Ascending aorta (tissue), 2 donors: Measurements from ENCODE around the gene CFAP157. TPM values are rescaled to one million over a fixed set of nuclear protein-coding genes. Genes with fewer than 3 reads are reported as not detected.

Source experiments
- DNase-seq, 2 donors: peaks; one replicate each; pipeline ENCODE4 v3.0.0-alpha.2; 2019; ENCODE audit warnings: low spot score in 2 of 2
- H3K27ac ChIP-seq, 2 donors: fragments of 200-600 bp; sonication (generic); one replicate each; pipeline ENCODE4 v1.5.1; 2016 to 2017; ENCODE audit warnings: mild to moderate bottlenecking in 1 of 2
- H3K27me3 ChIP-seq: fragments of 200-600 bp; sonication (generic); one replicate; pipeline ENCODE4 v1.5.1; 2017
- H3K36me3 ChIP-seq, 2 donors: fragments of 200-600 bp; sonication (generic); one replicate each; pipeline ENCODE4 v1.5.1; 2016
- H3K4me1 ChIP-seq, 2 donors: fragments of 200-600 bp; sonication (generic); one replicate each; pipeline ENCODE4 v1.5.1; 2016 to 2017; ENCODE audit warnings: mild to moderate bottlenecking in 1 of 2
- H3K4me3 ChIP-seq, 2 donors: fragments of 200-600 bp; sonication (generic); one replicate each; pipeline ENCODE4 v1.5.1; 2016 to 2017; ENCODE audit warnings: mild to moderate bottlenecking in 1 of 2
- H3K9me3 ChIP-seq, 2 donors: fragments of 200-600 bp; sonication (generic); one replicate each; pipeline ENCODE4 v1.5.1; 2016
- intact Hi-C: fragments of 100-400 bp; cut with DNase I; formaldehyde crosslinking; loops from one replicate; pipeline ENCODE4 v1.15.1; 2023
- total RNA-seq: library from RNA; depleted of rRNA; stranded (reverse); fragments of >200 nt; gene quantifications from one replicate; pipeline ENCODE4 v1.1.0, GENCODE V29; 2016
- TF ChIP-seq, protein P1 (sequence below), 3 experiments: fragments of 200-600 bp in 2 of 3; fragments of 450-650 bp in 1 of 3; sonication (generic) in 2 of 3; IDR thresholded peaks; one replicate each; pipeline ENCODE4 v1.5.1; 2016 to 2019; ENCODE audit warnings: antibody characterized with exemption in 3 of 3, mild to moderate bottlenecking in 1 of 3, moderate library complexity in 1 of 3

Gene CFAP157
- total RNA-seq, 1 donor from 2014 or later: not detected

DNA sequence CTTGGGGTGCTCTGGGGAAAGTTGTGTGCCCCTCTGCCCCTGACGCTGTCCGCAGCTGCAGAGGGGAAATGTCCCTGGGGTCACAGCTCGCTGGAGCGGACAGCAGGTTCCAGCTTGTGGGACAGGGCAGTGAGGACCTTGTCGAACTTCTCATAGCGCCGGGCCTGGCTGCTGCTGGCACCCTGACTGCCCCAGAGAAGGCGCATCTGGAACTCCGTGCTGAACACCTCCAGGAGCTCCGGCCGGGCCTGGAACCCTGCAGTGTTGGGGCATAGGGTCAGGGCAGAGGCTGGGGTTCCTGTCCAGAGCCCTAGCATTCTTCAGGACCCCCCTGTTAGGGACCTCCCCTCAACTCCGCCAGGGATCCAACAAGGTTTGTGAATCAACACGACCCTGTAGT lies 31.9 kb downstream of the CFAP157 start:
- no peaks in the 10 kb centered on the region for H3K36me3 ChIP-seq
- H3K4me1 ChIP-seq: peaks cover 6 to 7% of the 10 kb centered on the region in 2 donors
- no peaks in the 10 kb centered on the region for H3K9me3 ChIP-seq
- TF ChIP-seq, protein P1, sequence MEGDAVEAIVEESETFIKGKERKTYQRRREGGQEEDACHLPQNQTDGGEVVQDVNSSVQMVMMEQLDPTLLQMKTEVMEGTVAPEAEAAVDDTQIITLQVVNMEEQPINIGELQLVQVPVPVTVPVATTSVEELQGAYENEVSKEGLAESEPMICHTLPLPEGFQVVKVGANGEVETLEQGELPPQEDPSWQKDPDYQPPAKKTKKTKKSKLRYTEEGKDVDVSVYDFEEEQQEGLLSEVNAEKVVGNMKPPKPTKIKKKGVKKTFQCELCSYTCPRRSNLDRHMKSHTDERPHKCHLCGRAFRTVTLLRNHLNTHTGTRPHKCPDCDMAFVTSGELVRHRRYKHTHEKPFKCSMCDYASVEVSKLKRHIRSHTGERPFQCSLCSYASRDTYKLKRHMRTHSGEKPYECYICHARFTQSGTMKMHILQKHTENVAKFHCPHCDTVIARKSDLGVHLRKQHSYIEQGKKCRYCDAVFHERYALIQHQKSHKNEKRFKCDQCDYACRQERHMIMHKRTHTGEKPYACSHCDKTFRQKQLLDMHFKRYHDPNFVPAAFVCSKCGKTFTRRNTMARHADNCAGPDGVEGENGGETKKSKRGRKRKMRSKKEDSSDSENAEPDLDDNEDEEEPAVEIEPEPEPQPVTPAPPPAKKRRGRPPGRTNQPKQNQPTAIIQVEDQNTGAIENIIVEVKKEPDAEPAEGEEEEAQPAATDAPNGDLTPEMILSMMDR (IDR thresholded peaks at IDR 0.05): no peak
- no peak overlapping the region for H3K27ac ChIP-seq
- no peaks in the 10 kb centered on the region for H3K27me3 ChIP-seq
- DNase-seq: no peak
- intact Hi-C loops: loop anchor here (5.0 kb wide), 1 partner anchor 126 kb away; the partner anchor contains the start of gene STXBP1
- no peak overlapping the region for H3K4me3 ChIP-seq

DNA sequence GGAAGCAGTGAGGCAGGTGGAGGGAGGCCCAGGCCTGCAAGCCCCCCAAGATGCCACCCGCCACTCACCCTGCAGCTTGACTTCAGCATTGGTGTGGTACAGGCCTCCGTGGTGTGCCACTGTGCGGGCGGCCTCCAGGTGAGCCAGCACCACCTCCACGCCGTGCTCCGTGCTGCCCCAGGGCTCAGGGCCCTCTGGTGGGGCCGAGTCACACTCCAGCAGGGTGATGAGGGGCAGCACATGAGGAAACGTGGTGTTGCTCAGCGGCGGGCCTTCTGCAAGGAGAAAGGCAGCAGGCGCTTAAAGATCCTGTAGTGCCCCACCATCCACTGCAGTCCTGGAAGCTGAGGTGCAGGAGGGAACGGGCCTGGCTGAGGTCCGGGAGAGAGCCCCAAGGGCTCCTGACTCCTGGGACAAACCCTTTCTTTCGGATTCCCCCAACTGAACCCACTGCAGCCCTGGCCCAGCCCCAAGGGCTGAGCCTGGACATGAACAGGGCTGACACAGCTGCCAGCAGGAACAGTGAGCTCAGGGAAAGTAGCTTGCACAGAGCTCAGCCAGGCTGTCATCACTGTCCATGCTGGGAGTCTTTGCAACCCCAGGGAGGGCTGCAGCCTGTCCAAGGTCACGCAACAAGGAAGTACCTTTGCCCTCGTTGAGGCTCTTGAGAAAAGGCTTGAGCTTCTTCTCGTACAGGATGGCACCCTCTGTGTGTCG lies 33.0 kb downstream of the CFAP157 start:
- TF ChIP-seq, protein P1 (IDR thresholded peaks at IDR 0.05): no peak
- no peak for DNase-seq
- Histone ChIP-seq H3K27ac (peak overlapping the region in 1 of 2 donors; percentile 8), H3K4me3 (no peak overlapping the region), H3K27me3 (no peaks in the 10 kb centered on the region), H3K36me3 (no peaks in the 10 kb centered on the region), H3K9me3 (no peaks in the 10 kb centered on the region), H3K4me1 (no peaks in the 10 kb centered on the region)
- intact Hi-C loops: loop anchor here (5.0 kb wide), 1 partner anchor 127 kb away; the partner anchor contains the start of gene STXBP1

DNA sequence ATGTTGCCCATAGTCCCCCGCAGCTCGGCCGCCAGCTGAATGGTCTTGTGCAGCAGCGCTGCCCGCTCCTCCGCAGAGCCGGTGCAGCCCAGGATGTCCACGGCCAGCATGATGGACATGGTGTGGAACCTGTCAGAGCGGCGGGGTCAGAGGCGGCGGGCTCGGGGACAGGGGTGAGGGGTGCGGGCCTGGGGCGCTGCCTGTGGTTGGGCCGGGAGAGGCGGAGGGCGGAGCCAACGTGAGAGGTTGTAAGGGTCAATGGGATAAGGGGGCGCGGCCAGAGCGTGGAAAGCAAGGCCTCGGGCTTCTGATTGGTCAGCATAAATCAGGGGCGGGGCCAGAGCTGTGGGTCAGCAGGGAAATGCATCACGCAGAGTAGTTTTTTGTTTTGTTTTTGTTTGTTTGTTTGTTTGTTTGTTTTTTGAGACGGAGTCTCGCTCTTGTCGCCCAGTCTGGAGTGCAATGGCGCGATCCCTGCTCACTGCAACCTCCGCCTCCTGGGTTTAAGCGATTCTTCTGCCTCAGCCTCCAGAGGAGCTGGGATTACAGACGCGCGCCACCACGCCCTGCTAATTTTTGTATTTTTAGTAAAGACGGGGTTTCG lies 35.1 kb downstream of the CFAP157 start:
- intact Hi-C loops: no loop called here
- Histone ChIP-seq H3K4me1 (no peaks in the 10 kb centered on the region), H3K27ac (no peak overlapping the region), H3K27me3 (no peaks in the 10 kb centered on the region), H3K36me3 (no peaks in the 10 kb centered on the region), H3K9me3 (no peaks in the 10 kb centered on the region), H3K4me3 (no peak overlapping the region)
- no peak for DNase-seq
- TF ChIP-seq, protein P1 (IDR thresholded peaks at IDR 0.05): no peak

DNA sequence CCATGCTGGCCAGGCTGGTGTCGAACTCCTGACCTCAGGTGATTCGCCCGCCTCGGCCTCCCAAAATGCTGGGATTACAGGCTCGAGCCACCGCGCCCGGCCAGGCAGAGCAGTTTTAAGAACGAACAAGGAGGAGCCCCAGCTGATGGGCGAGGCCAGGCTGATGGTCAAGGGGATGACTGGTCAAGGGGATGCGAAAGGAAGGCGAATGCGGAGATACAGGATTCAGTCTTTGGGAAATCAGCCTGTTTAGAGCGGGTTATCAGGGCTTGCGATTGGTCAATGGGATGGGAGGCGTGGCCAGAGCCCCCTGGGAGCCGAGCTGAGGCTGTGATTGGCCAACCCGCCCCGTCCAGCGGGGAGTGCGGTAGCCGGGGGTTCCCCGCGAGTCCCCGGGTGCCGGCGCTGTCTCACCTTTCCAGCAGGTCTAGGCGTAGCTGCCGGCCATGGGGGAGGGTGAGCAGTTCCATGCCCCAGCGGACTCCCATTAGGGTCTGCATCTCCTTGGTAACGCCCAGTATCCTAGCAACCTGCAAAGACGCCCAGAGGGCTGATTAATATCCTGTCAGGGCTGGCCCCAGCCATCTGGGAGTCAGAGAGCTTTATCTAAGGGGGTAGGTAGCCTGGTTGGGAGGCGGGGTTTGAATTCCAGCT lies 35.8 kb downstream of the CFAP157 start:
- Histone ChIP-seq H3K27ac (no peak overlapping the region), H3K36me3 (no peaks in the 10 kb centered on the region), H3K9me3 (no peaks in the 10 kb centered on the region), H3K4me1 (no peaks in the 10 kb centered on the region), H3K27me3 (no peaks in the 10 kb centered on the region), H3K4me3 (no peak overlapping the region)
- intact Hi-C loops: no loop called here
- TF ChIP-seq, protein P1 (IDR thresholded peaks at IDR 0.05): no peak
- no peak for DNase-seq

DNA sequence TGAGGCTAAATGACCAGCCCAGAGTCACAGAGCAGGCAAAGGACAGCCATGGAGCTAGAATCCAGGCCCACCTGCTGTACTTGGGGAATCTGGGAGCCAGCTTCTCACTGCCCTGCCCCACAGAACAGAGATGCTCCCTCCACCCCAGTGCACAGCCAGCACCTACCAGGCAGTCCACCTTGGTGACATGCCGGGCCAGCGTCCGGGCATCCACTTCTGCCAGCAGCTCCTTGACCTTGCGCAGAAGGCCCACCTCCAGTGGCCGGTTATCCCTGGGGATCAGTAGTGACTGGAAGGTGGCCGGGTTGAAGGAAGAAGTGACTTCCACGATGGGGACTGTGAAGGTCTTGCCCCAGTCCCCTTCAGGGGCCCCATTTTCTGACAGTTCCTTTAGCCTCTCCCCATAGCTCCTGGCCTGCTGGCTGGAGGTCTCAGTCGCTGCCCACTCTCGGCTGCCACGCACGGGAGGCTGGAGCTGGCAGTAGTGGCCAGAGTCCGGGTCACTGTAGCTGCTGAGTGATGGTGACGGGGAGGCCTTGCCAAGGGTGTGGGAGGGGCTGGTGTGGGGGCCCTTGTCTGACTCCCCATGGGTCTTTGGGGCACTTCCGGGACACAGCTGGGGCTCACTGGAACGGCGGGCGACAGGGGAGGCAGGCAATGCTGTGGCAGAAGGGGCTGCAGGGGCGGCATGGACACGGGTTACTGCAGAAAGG lies 37.8 kb downstream of the CFAP157 start:
- TF ChIP-seq, protein P1 (IDR thresholded peaks at IDR 0.05): no peak
- Histone ChIP-seq H3K4me3 (no peak overlapping the region), H3K4me1 (no peaks in the 10 kb centered on the region), H3K27me3 (no peaks in the 10 kb centered on the region), H3K27ac (no peak overlapping the region), H3K36me3 (peaks cover 0 to 2% of the 10 kb centered on the region in 2 donors), H3K9me3 (no peaks in the 10 kb centered on the region)
- DNase-seq: no peak
- intact Hi-C loops: no loop called here
